HUES48 (cell line): Measurements from ENCODE around the gene MTARC2.

Experiments used
- H3K27ac ChIP-seq: one replicate; pipeline ENCODE4 v1.7.0; 2013; ENCODE audit warnings: low read depth, low read length, inconsistent platforms
- H3K27me3 ChIP-seq: 2 replicates; pipeline ENCODE4 v1.6.1; 2013; ENCODE audit warnings: mild to moderate bottlenecking, low read length; ENCODE audit not compliant: control insufficient read depth, insufficient read depth
- H3K36me3 ChIP-seq: 2 replicates; pipeline ENCODE4 v1.6.1; 2013; ENCODE audit warnings: low read length; ENCODE audit not compliant: control insufficient read depth, insufficient read depth
- H3K4me1 ChIP-seq: 2 replicates; pipeline ENCODE4 v1.6.1; 2013; ENCODE audit warnings: mild to moderate bottlenecking, low read length; ENCODE audit not compliant: control insufficient read depth, insufficient read depth
- H3K4me3 ChIP-seq: 2 replicates; pipeline ENCODE4 v1.5.1; 2013; ENCODE audit warnings: mild to moderate bottlenecking, low read depth, low read length
- H3K9ac ChIP-seq: 2 replicates; pipeline ENCODE4 v1.6.1; 2013; ENCODE audit warnings: mild to moderate bottlenecking, low read depth, low read length, moderate library complexity
- H3K9me3 ChIP-seq: 2 replicates; pipeline ENCODE4 v1.6.1; 2013; ENCODE audit warnings: low read length; ENCODE audit not compliant: control insufficient read depth, insufficient read depth

Gene MTARC2

GRCh38 chr1:220769205-220769604 is 21.1 kb downstream of the MTARC2 start:
- H3K4me1 ChIP-seq: no peaks in the 10 kb centered on the region
- no peak overlapping the region for H3K27ac ChIP-seq
- no peaks in the 10 kb centered on the region for H3K9me3 ChIP-seq
- no peak overlapping the region for H3K4me3 ChIP-seq
- H3K27me3 ChIP-seq: no peaks in the 10 kb centered on the region
- no peaks in the 10 kb centered on the region for H3K36me3 ChIP-seq
- H3K9ac ChIP-seq: no peak overlapping the region

GRCh38 chr1:220770245-220770913 is 22.3 kb downstream of the MTARC2 start:
- Histone ChIP-seq H3K9ac (no peak overlapping the region), H3K27me3 (no peaks in the 10 kb centered on the region), H3K4me3 (no peak overlapping the region), H3K4me1 (no peaks in the 10 kb centered on the region), H3K9me3 (no peaks in the 10 kb centered on the region), H3K27ac (no peak overlapping the region), H3K36me3 (no peaks in the 10 kb centered on the region)

GRCh38 chr1:220772846-220773245 is 24.7 kb downstream of the MTARC2 start:
- 0 out of 2 replicates have a peak, but pooled peaks cover 2% of the 10 kb centered on the region for H3K4me1 ChIP-seq
- H3K27ac ChIP-seq: no peak overlapping the region
- no peaks in the 10 kb centered on the region for H3K36me3 ChIP-seq
- H3K4me3 ChIP-seq: no peak overlapping the region
- no peaks in the 10 kb centered on the region for H3K9me3 ChIP-seq
- H3K9ac ChIP-seq: no peak overlapping the region
- no peaks in the 10 kb centered on the region for H3K27me3 ChIP-seq

GRCh38 chr1:220775240-220775853 is 27.2 kb downstream of the MTARC2 start:
- Histone ChIP-seq H3K9ac (no peak overlapping the region), H3K27me3 (no peaks in the 10 kb centered on the region), H3K36me3 (no peaks in the 10 kb centered on the region), H3K4me1 (0 out of 2 replicates have a peak, but pooled peaks cover 2% of the 10 kb centered on the region), H3K9me3 (no peaks in the 10 kb centered on the region), H3K4me3 (no peak overlapping the region), H3K27ac (no peak overlapping the region)

GRCh38 chr1:220776254-220776653 is 28.1 kb downstream of the MTARC2 start:
- no peaks in the 10 kb centered on the region for H3K36me3 ChIP-seq
- 0 out of 2 replicates have a peak, but pooled peaks cover 2% of the 10 kb centered on the region for H3K4me1 ChIP-seq
- no peak overlapping the region for H3K4me3 ChIP-seq
- H3K9me3 ChIP-seq: no peaks in the 10 kb centered on the region
- H3K27me3 ChIP-seq: no peaks in the 10 kb centered on the region
- H3K9ac ChIP-seq: no peak overlapping the region
- no peak overlapping the region for H3K27ac ChIP-seq

- Histone ChIP-seq H3K9ac (no peak overlapping the region), H3K27me3 (no peaks in the 10 kb centered on the region), H3K9me3 (no peaks in the 10 kb centered on the region), H3K4me1 (0 out of 2 replicates have a peak, but pooled peaks cover 2% of the 10 kb centered on the region), H3K4me3 (no peak overlapping the region), H3K27ac (no peak overlapping the region), H3K36me3 (no peaks in the 10 kb centered on the region)
These were observed 28.7 kb downstream of the MTARC2 start for GRCh38 chr1:220776720-220777326.

- Histone ChIP-seq H3K9ac (no peak overlapping the region), H3K9me3 (no peaks in the 10 kb centered on the region), H3K4me1 (peaks cover 15% of the 10 kb centered on the region), H3K36me3 (no peaks in the 10 kb centered on the region), H3K27ac (no peak overlapping the region), H3K4me3 (no peak overlapping the region), H3K27me3 (no peaks in the 10 kb centered on the region; the same call in 1 of the 2 replicates)
These were observed 35.3 kb downstream of the MTARC2 start for GRCh38 chr1:220783453-220783852.

- Histone ChIP-seq H3K9ac (no peak overlapping the region), H3K27me3 (no peaks in the 10 kb centered on the region; the same call in 1 of the 2 replicates), H3K9me3 (no peaks in the 10 kb centered on the region), H3K4me1 (peaks cover 15% of the 10 kb centered on the region), H3K27ac (no peak overlapping the region), H3K36me3 (no peaks in the 10 kb centered on the region), H3K4me3 (no peak overlapping the region)
These were observed 36.6 kb downstream of the MTARC2 start for GRCh38 chr1:220784751-220785150.

GRCh38 chr1:220785166-220786056 is 37.3 kb downstream of the MTARC2 start:
- Histone ChIP-seq H3K9ac (no peak overlapping the region), H3K4me1 (peaks cover 15% of the 10 kb centered on the region), H3K36me3 (0 out of 2 replicates have a peak, but pooled peaks cover under 1% of the 10 kb centered on the region), H3K4me3 (0 out of 2 replicates have a peak overlapping the region, but pooled peaks have one; percentile 82), H3K27ac (no peak overlapping the region), H3K9me3 (no peaks in the 10 kb centered on the region), H3K27me3 (no peaks in the 10 kb centered on the region; the same call in 1 of the 2 replicates)

- H3K9ac ChIP-seq: 0 out of 2 replicates have a peak overlapping the region, but pooled peaks have one; percentile 16
- no peak overlapping the region for H3K27ac ChIP-seq
- peak overlapping the region; percentile 82; the same call in 1 of the 2 replicates for H3K4me3 ChIP-seq
- 0 out of 2 replicates have a peak, but pooled peaks cover 6% of the 10 kb centered on the region for H3K36me3 ChIP-seq
- no peaks in the 10 kb centered on the region for H3K9me3 ChIP-seq
- H3K4me1 ChIP-seq: peaks cover 15% of the 10 kb centered on the region
- H3K27me3 ChIP-seq: no peaks in the 10 kb centered on the region; the same call in 1 of the 2 replicates
These were observed 37.9 kb downstream of the MTARC2 start for GRCh38 chr1:220786057-220786336.
